ENCODE results near the gene NAP1L4. TPM values are rescaled to one million over a fixed set of nuclear protein-coding genes. Genes with fewer than 3 reads are reported as not detected.

Gene NAP1L4
- polyA plus RNA-seq, 1 donor, result 116 TPM

Other genes starting within 250 kb of the NAP1L4 start
- gene CDKN1C, start 106.6 kb downstream of the NAP1L4 start, polyA plus RNA-seq, result 197 TPM
- gene PHLDA2, start 62.9 kb downstream of the NAP1L4 start, polyA plus RNA-seq, result 7.3 TPM
- 41.6 TPM for gene CARS1, start 65.1 kb upstream of the NAP1L4 start, polyA plus RNA-seq
- gene OSBPL5, start 173.0 kb upstream of the NAP1L4 start, polyA plus RNA-seq, result 14.1 TPM
- gene MRGPRG, start 226.5 kb upstream of the NAP1L4 start, polyA plus RNA-seq, result not detected
- gene MRGPRE, start 240.1 kb upstream of the NAP1L4 start, polyA plus RNA-seq, result not detected